Heart right ventricle (tissue), 16 donors: Measurements from ENCODE around the gene ATG9B. TPM values are rescaled to one million over a fixed set of nuclear protein-coding genes. Genes with fewer than 3 reads are reported as not detected.

Experiments
- ATAC-seq, 8 donors: fragments of 200-7000 bp; cut with Tn5 transposase; one replicate each; pipeline ENCODE4 v1.9.1; 2020; ENCODE audit warnings: mild to moderate bottlenecking in 8 of 8, moderate library complexity in 8 of 8, moderate number of reproducible peaks in 1 of 8
- DNase-seq, 2 donors: peaks; one replicate each; pipeline ENCODE4 v3.0.0-alpha.2; 2020
- H3K27ac ChIP-seq, 10 donors: fragments of 200-600 bp; sonication (generic) in 2 of 10; one replicate each; pipeline versions ENCODE4 v1.5.0 to v1.8.0; 2020 to 2022; ENCODE audit warnings: mild to moderate bottlenecking in 3 of 10
- H3K27me3 ChIP-seq, 7 donors: fragments of 200-600 bp; one replicate each; pipeline ENCODE4 v1.8.0; 2021 to 2022; ENCODE audit warnings: mild to moderate bottlenecking in 2 of 7
- H3K36me3 ChIP-seq, 9 donors: fragments of 200-600 bp; sonication (generic) in 1 of 9; one replicate each; pipeline versions ENCODE4 v1.5.0 to v1.8.0; 2020 to 2022; ENCODE audit warnings: mild to moderate bottlenecking in 2 of 9
- H3K4me1 ChIP-seq, 9 donors: fragments of 200-600 bp; sonication (generic) in 1 of 9; one replicate each; pipeline versions ENCODE4 v1.5.0 to v1.8.0; 2020 to 2022; ENCODE audit warnings: mild to moderate bottlenecking in 4 of 9
- H3K4me3 ChIP-seq, 10 donors: fragments of 200-600 bp; sonication (generic) in 2 of 10; one replicate each; pipeline versions ENCODE4 v1.5.0 to v1.8.0; 2020 to 2022; ENCODE audit warnings: mild to moderate bottlenecking in 7 of 10, moderate library complexity in 2 of 10
- H3K9me3 ChIP-seq, 11 donors: fragments of 200-600 bp in 10 of 11; sonication (generic) in 2 of 11; one replicate each; pipeline versions ENCODE4 v1.5.0 to v1.8.0; 2013 to 2022; ENCODE audit warnings: mild to moderate bottlenecking in 2 of 11, control low read depth in 1 of 11, moderate library complexity in 1 of 11
- CTCF ChIP-seq, 9 donors: fragments of 200-600 bp; sonication (generic) in 2 of 9; IDR thresholded peaks; one replicate each; pipeline versions ENCODE4 v1.5.0 to v1.8.0; 2021 to 2022; ENCODE audit warnings: antibody characterized with exemption in 9 of 9, mild to moderate bottlenecking in 5 of 9, moderate library complexity in 1 of 9
- WGBS, 2 donors: extraction: QIAGEN DNeasy Blood & Tissue Kit; methylation state at CpG; one replicate each; pipeline ENCODE4 v1.1.7; 2013; ENCODE audit warnings: inconsistent platforms in 1 of 2; 5-methylcytosine and 5-hydroxymethylcytosine counted together
- intact Hi-C, 10 donors: fragments of 100-400 bp; cut with DNase I; formaldehyde crosslinking; loops; one replicate each; pipeline versions ENCODE4 v1.11.1 to v1.14.2; 2022
- polyA plus RNA-seq, 2 donors: library from polyadenylated mRNA; stranded (reverse); fragments of 200-250 nt; gene quantifications; one replicate each; pipeline ENCODE4 v1.2.3, GENCODE V29; 2013
- total RNA-seq, 10 donors: library from RNA; stranded (reverse); fragmentation: NEBNext Ultra II Directional in 3 of 10; extraction: Animal tissue kit (Norgen Biotek cat#: 25700) in 3 of 10; gene quantifications; one replicate each; pipeline versions ENCODE4 v1.2.1 to v1.2.4, GENCODE V29; 2021 to 2023
- donor health status: Arrhythmogenic right ventricular cardiomyopathy.
- donor health status: ischemic (EF 13 %, LVEDD 7.1; RV severe dilation, severe dysfunction).
- donor health status: healthy with polysubstance abuse.
- donor health status: DM: no; HTN: yes; CAD: no.
- donor health status: DM: no; HTN: no; CAD: no.
- donor health status: ischemic (EF 25% LVEDD 6.9; RV normal size, moderate dysfunction).
- donor health status: ischemic (EF 25% LVEDD 5.7; RV mildly dilated, moderate dysfunction).
- donor health status: healthy.
- donor health status: DM: yes; HTN: yes; CAD: no.
- donor health status: Ischemic cardiomyopathy.
- donor health status: ischemic (EF 35%, LVEDD 5.7; RV mildly dilated, moderate dysfunction).
- donor health status: nonischemic (EF 11% LVEDD 7.7; RV severe dilation, severe dysfunction).
- donor health status: DM: yes; HTN: yes; CAD: no.
- donor health status: PGD.
- donor health status: ischemic (EF 29% LVEDD 5.4; RV normal size, mild dysfunction).
- donor health status: nonischemic (EF 23%, LVEDD 6.1; RV moderate dilation, normal function).

Gene ATG9B
- total and polyA plus RNA-seq, 12 donors = 0.09 to 0.59 (median 0.39) TPM; not detected in 7

DNA sequence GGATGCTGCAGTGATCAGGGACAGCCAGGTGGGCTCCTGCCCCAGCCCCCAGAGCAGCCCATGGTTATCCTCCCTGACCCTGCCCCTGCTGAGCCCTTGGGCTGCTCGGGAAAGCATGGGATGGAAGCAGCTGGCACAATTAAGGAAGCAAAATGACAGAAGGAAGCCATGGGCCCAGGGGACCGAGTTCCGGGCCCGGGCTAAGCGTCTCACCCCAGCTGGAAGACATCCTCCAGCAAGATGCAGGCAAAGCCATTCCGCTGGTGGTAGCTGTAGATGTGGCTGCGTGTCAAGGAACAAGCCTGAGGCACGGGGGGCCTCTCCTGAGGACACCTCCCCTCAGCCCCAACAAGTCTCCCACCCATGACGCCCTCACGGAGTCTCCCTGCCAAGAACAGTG, 1.1 kb downstream of the ATG9B start:
- Histone ChIP-seq H3K4me3 (no peak overlapping the region), H3K27ac (no peak overlapping the region), H3K9me3 (no peaks in the 10 kb centered on the region), H3K36me3 (no peaks in the 10 kb centered on the region), H3K27me3 (peaks cover 0 to 43% (median 30%) of the 10 kb centered on the region in 7 donors), H3K4me1 (peaks cover 6 to 18% (median 10%) of the 10 kb centered on the region in 9 donors)
- intact Hi-C loops = no loop called here
- no peak for TF ChIP-seq CTCF (IDR thresholded peaks at IDR 0.05)
- ATAC-seq (no peak), DNase-seq (no peak)
- WGBS, 2 donors = 63 to 66% methylated on average over 10 of the region's 10 CpGs

- H3K4me1 ChIP-seq = peaks cover 9 to 28% (median 17%) of the 10 kb centered on the region in 9 donors
- H3K27ac ChIP-seq = no peak overlapping the region
- DNase-seq (no peak), ATAC-seq (no peak)
- 59 to 60% methylated on average over 7 of the region's 7 CpGs for WGBS, 2 donors
- H3K9me3 ChIP-seq = no peaks in the 10 kb centered on the region
- H3K36me3 ChIP-seq = no peaks in the 10 kb centered on the region
- TF ChIP-seq CTCF (IDR thresholded peaks at IDR 0.05) = no peak
- peaks cover 0 to 56% (median 43%) of the 10 kb centered on the region in 7 donors for H3K27me3 ChIP-seq
- H3K4me3 ChIP-seq = no peak overlapping the region
- intact Hi-C loops = no loop called here
Observed at GRCh38 chr7:151020231-151020630, 4.1 kb downstream of the ATG9B start.

GRCh38 chr7:151019130-151019447, 5.2 kb downstream of the ATG9B start:
- intact Hi-C loops = loop anchor here in 4 of 10 donors (5.0 to 10.0 kb wide), 4 partner anchors 54 to 242 kb away; no protein-coding TSS in a partner anchor
- TF ChIP-seq CTCF (IDR thresholded peaks at IDR 0.05) = no peak
- H3K9me3 ChIP-seq = no peaks in the 10 kb centered on the region
- peaks cover 9 to 38% (median 21%) of the 10 kb centered on the region in 9 donors for H3K4me1 ChIP-seq
- 26 to 34% methylated on average over 20 of the region's 20 CpGs for WGBS, 2 donors
- no peak for DNase-seq
- peaks cover 0 to 9% (median 0%) of the 10 kb centered on the region in 9 donors for H3K36me3 ChIP-seq
- no peak overlapping the region for H3K27ac ChIP-seq
- H3K4me3 ChIP-seq = peak overlapping the region in 9 of 10 donors; percentile 3 to 37 (median 24)
- peaks cover 0 to 56% (median 44%) of the 10 kb centered on the region in 7 donors for H3K27me3 ChIP-seq
- ATAC-seq = peak in 3 of 8 donors; percentile 2 to 4 (median 4)

- intact Hi-C loops = loop anchor here in 4 of 10 donors (5.0 to 10.0 kb wide), 4 partner anchors 54 to 241 kb away; no protein-coding TSS in a partner anchor
- TF ChIP-seq CTCF (IDR thresholded peaks at IDR 0.05) = peak in 1 of 9 donors; percentile 25
- peaks cover 0 to 58% (median 49%) of the 10 kb centered on the region in 7 donors for H3K27me3 ChIP-seq
Observed at GRCh38 chr7:151018421-151019129, 5.7 kb downstream of the ATG9B start.

More at GRCh38 chr7:151018421-151019129, 5.7 kb downstream of the ATG9B start:
- WGBS, 2 donors = 1% methylated on average over 73 to 82 of the region's 82 CpGs
- Histone ChIP-seq H3K27ac (no peak overlapping the region), H3K36me3 (peaks cover 0 to 14% (median 0%) of the 10 kb centered on the region in 9 donors), H3K4me3 (peak overlapping the region in 9 of 10 donors; percentile 3 to 37 (median 24)), H3K4me1 (peaks cover 9 to 43% (median 25%) of the 10 kb centered on the region in 9 donors), H3K9me3 (no peaks in the 10 kb centered on the region)
- ATAC-seq (peak in 5 of 8 donors; percentile 6 to 27 (median 25)), DNase-seq (no peak)
